Hepatocyte (in vitro differentiated cells): ENCODE data around the gene TANC1. TPM values are rescaled to one million over a fixed set of nuclear protein-coding genes. Genes with fewer than 3 reads are reported as not detected.

ENCODE experiments used
- DNase-seq: peaks from one replicate; pipeline ENCODE4 v3.0.0-alpha.2; 2016; ENCODE audit warnings: low spot score
- H2AFZ ChIP-seq: fragments of 200-600 bp; sonication (generic); 2 replicates; pipeline ENCODE4 v1.6.0; 2016; ENCODE audit warnings: antibody characterized with exemption, mild to moderate bottlenecking
- H3K27ac ChIP-seq: fragments of 200-600 bp; sonication (generic); 2 replicates; pipeline ENCODE4 v1.5.1; 2016; ENCODE audit warnings: mild to moderate bottlenecking
- H3K27me3 ChIP-seq: fragments of 200-600 bp; sonication (generic); 2 replicates; pipeline ENCODE4 v1.6.1; 2016
- H3K36me3 ChIP-seq: fragments of 200-600 bp; sonication (generic); replicated peaks from 2 replicates; pipeline ENCODE4 v1.5.1; 2016; ENCODE audit warnings: low read depth; ENCODE audit not compliant: insufficient read depth
- H3K4me1 ChIP-seq: fragments of 200-600 bp; sonication (generic); 2 replicates; pipeline ENCODE4 v1.5.1; 2016; ENCODE audit warnings: mild to moderate bottlenecking, moderate library complexity; ENCODE audit not compliant: insufficient read depth
- H3K4me2 ChIP-seq: fragments of 200-600 bp; sonication (generic); 2 replicates; pipeline ENCODE4 v1.6.0; 2016
- H3K4me3 ChIP-seq: fragments of 200-600 bp; sonication (generic); 2 replicates; pipeline ENCODE4 v1.5.1; 2016; ENCODE audit warnings: mild to moderate bottlenecking
- H3K79me2 ChIP-seq: fragments of 200-600 bp; sonication (generic); 2 replicates; pipeline ENCODE4 v1.6.0; 2017; ENCODE audit warnings: mild to moderate bottlenecking
- H3K9me2 ChIP-seq: fragments of 200-600 bp; sonication (generic); replicated peaks from 2 replicates; pipeline ENCODE4 v1.6.0; 2017; ENCODE audit warnings: mild to moderate bottlenecking; ENCODE audit not compliant: insufficient read depth
- H3K9me3 ChIP-seq: fragments of 200-600 bp; sonication (generic); 2 replicates; pipeline ENCODE4 v1.5.1; 2016; ENCODE audit warnings: low read depth, mild to moderate bottlenecking
- H4K20me1 ChIP-seq: fragments of 200-600 bp; sonication (generic); 2 replicates; pipeline ENCODE4 v1.6.0; 2016; ENCODE audit warnings: mild to moderate bottlenecking; ENCODE audit not compliant: insufficient read depth, poor library complexity, severe bottlenecking
- EZH2 ChIP-seq: fragments of 200-600 bp; sonication (generic); IDR thresholded peaks from 2 replicates; pipeline ENCODE4 v1.6.1; 2016; ENCODE audit warnings: antibody characterized with exemption, mild to moderate bottlenecking, borderline replicate concordance
- EZH2phosphoT487 ChIP-seq: fragments of 200-600 bp; sonication (generic); IDR thresholded peaks from one replicate; pipeline ENCODE4 v1.6.1; 2018; ENCODE audit warnings: antibody characterized with exemption, mild to moderate bottlenecking, low read depth, moderate library complexity; ENCODE audit not compliant: unreplicated experiment, severe bottlenecking
- WGBS: methylation state at CpG from one replicate; pipeline ENCODE4 v1.1.6; 2016; ENCODE audit warnings: low lambda C conversion rate; ENCODE audit errors: missing lambda C conversion rate; 5-methylcytosine and 5-hydroxymethylcytosine counted together
- polyA plus RNA-seq: library from polyadenylated mRNA; unstranded; fragments of >200 nt; fragmentation: Nextera tagmentation; extraction: Ambion mirVana; gene quantifications from 2 replicates; pipeline ENCODE4 v1.2.1, GENCODE V29; 2016
- total RNA-seq: library from RNA; depleted of rRNA; stranded (reverse); fragments of >200 nt; gene quantifications from 2 replicates; pipeline ENCODE4 v1.2.3, GENCODE V29; 2014
- TF ChIP-seq, protein P1 (sequence below): fragments of 200-600 bp; sonication (generic); IDR thresholded peaks from 2 replicates; pipeline ENCODE4 v1.5.1; 2016; ENCODE audit warnings: antibody characterized with exemption, mild to moderate bottlenecking; ENCODE audit not compliant: poor library complexity

Gene TANC1
- total and polyA plus RNA-seq, 2 experiments from 2014 or later: 8.3 to 18.5 TPM

DNA sequence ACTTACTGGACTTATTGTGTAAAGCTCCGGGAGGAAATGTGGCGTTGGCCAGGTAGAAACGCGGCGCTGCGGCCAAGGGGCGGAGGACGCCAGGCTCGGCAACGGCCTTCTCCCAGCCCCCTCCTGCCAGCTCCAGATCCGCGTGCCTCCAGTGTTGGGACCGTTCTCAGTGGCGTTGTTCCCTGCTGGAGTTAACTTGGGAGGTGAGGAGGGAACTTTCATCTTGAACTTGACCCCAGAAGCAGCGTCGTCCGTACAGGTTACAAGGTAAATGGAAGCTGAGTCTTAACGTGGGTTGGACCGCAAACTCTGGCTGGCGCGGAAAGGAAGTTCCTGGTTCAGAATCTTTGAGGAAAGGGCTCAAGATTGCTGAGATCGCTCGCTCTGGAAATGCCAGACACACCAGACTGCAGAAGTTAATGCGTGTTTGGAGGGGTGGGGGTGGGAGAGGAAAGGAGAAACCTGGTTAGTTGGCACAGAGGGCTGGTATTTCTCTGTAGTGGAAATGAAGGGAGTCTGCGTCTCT is 1.3 kb downstream of the TANC1 start:
- no peaks in the 10 kb centered on the region for H3K9me2 ChIP-seq
- no peak for TF ChIP-seq EZH2phosphoT487
- TF ChIP-seq, protein P1, sequence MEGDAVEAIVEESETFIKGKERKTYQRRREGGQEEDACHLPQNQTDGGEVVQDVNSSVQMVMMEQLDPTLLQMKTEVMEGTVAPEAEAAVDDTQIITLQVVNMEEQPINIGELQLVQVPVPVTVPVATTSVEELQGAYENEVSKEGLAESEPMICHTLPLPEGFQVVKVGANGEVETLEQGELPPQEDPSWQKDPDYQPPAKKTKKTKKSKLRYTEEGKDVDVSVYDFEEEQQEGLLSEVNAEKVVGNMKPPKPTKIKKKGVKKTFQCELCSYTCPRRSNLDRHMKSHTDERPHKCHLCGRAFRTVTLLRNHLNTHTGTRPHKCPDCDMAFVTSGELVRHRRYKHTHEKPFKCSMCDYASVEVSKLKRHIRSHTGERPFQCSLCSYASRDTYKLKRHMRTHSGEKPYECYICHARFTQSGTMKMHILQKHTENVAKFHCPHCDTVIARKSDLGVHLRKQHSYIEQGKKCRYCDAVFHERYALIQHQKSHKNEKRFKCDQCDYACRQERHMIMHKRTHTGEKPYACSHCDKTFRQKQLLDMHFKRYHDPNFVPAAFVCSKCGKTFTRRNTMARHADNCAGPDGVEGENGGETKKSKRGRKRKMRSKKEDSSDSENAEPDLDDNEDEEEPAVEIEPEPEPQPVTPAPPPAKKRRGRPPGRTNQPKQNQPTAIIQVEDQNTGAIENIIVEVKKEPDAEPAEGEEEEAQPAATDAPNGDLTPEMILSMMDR: no peak
- no peak for TF ChIP-seq EZH2
- peak; percentile 57 for DNase-seq
- H3K27me3 ChIP-seq: no peaks in the 10 kb centered on the region
- H2AFZ ChIP-seq: peak overlapping the region; percentile 65
- peak overlapping the region; percentile 93 for H3K4me2 ChIP-seq
- H3K79me2 ChIP-seq: peaks cover 52% of the 10 kb centered on the region
- H3K4me3 ChIP-seq: peak overlapping the region; percentile 88
- WGBS: 2% methylated on average over 25 of the region's 25 CpGs
- no peaks in the 10 kb centered on the region for H3K36me3 ChIP-seq
- H3K4me1 ChIP-seq: peaks cover 40% of the 10 kb centered on the region
- H3K9me3 ChIP-seq: no peaks in the 10 kb centered on the region
- H3K27ac ChIP-seq: peak overlapping the region; percentile 94
- H4K20me1 ChIP-seq: peaks cover 26% of the 10 kb centered on the region

DNA sequence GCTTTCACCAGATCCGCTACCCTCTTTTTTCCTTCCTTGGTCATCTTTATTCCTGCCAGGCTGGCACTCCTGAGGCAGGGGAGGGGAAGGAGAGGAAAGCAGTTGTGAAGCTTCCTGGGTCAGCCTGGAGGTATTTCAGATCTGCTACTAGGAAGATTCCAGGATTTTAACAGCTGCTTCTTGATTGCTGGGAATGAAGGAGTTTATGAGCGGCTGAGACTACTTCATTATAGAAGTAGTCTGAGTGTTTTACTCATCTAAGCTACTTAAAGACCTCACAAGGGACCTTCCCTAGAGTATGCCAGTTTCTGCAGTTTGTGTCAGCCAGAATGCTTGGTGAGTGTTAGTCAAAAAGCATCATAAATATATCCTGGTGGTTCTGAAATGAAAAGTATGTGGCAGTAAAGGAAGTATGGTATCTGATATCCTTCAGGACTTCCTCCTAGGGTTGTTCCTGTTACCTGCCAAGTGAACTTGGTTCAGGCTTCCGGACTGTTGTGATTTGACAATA is 1.9 kb downstream of the TANC1 start:
- 36% methylated on average over 3 of the region's 3 CpGs for WGBS
- Histone ChIP-seq H3K79me2 (peaks cover 57% of the 10 kb centered on the region), H2AFZ (peak overlapping the region; percentile 65), H3K9me3 (no peaks in the 10 kb centered on the region), H3K27ac (peak overlapping the region; percentile 94), H3K9me2 (no peaks in the 10 kb centered on the region), H3K4me3 (peak overlapping the region; percentile 88), H3K36me3 (no peaks in the 10 kb centered on the region), H4K20me1 (peaks cover 26% of the 10 kb centered on the region), H3K27me3 (no peaks in the 10 kb centered on the region), H3K4me2 (peak overlapping the region; percentile 93), H3K4me1 (peaks cover 40% of the 10 kb centered on the region)
- DNase-seq: peak; percentile 16
- TF ChIP-seq, protein P1: no peak
- TF ChIP-seq EZH2 (no peak), EZH2phosphoT487 (no peak)

DNA sequence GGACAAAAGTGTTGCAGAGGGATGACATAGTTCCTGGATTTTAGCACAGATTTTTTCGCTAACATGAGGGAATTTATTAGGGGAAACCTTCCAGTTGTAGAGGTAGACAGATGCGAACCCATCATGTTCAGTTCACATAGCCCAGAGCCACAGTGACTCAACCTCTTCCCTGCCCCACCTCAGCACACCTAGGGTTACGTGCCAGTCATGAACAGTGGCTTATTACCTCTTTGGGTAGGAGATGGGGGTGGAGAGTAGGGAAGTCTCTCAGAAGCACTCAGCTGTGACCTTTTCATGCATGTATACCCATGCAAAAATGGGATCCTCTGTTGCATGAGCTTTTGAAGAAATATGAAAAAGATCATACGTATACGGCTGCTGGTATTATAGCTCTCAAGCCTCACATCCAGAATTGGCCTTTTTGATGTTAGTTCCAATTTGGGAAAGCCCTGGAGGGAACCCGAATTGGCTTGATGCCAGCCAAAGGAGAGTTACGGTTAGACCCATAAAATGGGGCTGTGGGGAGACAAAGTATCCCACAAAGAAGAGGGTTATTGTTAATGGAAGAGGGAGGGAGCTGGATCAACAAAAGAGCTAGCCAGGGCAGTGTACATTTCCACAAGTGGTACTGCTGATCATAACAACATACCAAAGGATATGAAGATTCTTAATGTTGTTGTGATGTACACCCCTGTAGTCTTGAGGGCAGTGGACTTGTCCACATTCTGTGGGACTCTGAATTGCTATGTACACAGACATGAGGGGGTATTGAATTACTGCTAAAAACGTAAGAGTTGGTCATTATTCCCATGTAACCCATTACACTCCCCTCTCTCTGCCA is 4.9 kb downstream of the TANC1 start:
- TF ChIP-seq EZH2: no peak
- TF ChIP-seq, protein P1: no peak
- no peak for TF ChIP-seq EZH2phosphoT487
- peaks cover 88% of the 10 kb centered on the region for H3K79me2 ChIP-seq
- WGBS: 75% methylated on average over 8 of the region's 8 CpGs
- H3K9me2 ChIP-seq: no peaks in the 10 kb centered on the region
- H3K9me3 ChIP-seq: no peaks in the 10 kb centered on the region
- no peak overlapping the region for H3K4me3 ChIP-seq
- H4K20me1 ChIP-seq: peaks cover 31% of the 10 kb centered on the region
- H3K27me3 ChIP-seq: no peaks in the 10 kb centered on the region
- H3K4me1 ChIP-seq: peaks cover 32% of the 10 kb centered on the region
- no peak overlapping the region for H3K27ac ChIP-seq
- no peak overlapping the region for H2AFZ ChIP-seq
- DNase-seq: no peak
- no peaks in the 10 kb centered on the region for H3K36me3 ChIP-seq
- peak overlapping the region; percentile 12 for H3K4me2 ChIP-seq
